BE2C (cell line): ENCODE results near the gene LDLRAD4.

Experiments used
- DNase-seq: peaks from one replicate; pipeline ENCODE4 v3.0.0-alpha.2; 2020
- H3K27me3 ChIP-seq: fragments of 250-450 bp; sonication (Bioruptor Pico); 2 replicates; pipeline ENCODE4 v1.5.1; 2020; ENCODE audit warnings: mild to moderate bottlenecking
- H3K36me3 ChIP-seq: fragments of 250-450 bp; sonication (Bioruptor Pico); 2 replicates; pipeline ENCODE4 v1.5.1; 2020; ENCODE audit warnings: mild to moderate bottlenecking
- H3K4me1 ChIP-seq: fragments of 250-450 bp; sonication (Bioruptor Pico); 2 replicates; pipeline ENCODE4 v1.5.1; 2020
- H3K4me3 ChIP-seq: 2 replicates; pipeline ENCODE4 v1.5.1; 2011; ENCODE audit warnings: low read depth, low read length
- H3K9me3 ChIP-seq: fragments of 250-450 bp; sonication (Bioruptor Pico); 2 replicates; pipeline ENCODE4 v1.5.1; 2020
- TF ChIP-seq, protein P1 (sequence below): IDR thresholded peaks from 2 replicates; pipeline ENCODE4 v1.5.1; 2012; ENCODE audit warnings: mild to moderate bottlenecking, low read depth, low read length

Gene LDLRAD4

DNA sequence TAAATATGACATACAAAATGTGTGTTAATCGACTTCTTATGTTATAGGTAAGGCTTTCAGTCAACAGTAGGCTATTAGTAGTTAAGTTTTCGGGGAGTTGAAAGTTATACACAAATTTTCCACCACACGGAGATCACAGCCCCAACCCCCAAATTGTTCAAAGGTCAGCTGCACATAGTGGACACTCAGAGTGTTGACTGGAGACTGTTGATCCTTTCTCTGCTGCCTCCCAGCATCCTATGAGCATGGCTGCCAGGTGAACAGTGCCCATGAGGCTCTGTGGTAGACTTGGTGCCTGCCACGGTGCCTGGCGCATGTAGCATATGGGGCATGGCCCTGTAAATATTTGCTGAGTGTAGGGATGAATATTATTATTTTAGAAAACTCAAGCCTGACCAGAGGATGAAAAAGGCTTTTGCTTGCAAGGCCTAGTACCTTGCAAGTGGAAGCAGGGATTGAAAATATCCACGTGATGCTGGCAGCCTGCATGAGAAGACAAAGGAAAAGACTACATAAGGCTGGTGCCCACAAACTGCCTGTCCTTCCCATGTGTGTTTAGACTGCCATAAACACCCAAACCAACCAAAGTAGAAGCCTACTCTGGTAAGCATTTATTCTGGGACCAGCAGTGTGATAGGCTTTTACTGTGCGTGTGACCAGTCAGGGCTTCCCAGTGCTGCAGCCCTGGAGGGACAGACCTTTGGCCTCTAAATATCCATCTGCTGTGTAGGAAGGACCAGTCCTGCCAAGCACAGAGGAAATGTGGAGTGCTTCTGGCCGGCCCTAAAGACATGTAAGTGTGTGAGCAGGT lies 226.1 kb downstream of the LDLRAD4 start:
- Histone ChIP-seq H3K27me3 (no peaks in the 10 kb centered on the region), H3K36me3 (no peaks in the 10 kb centered on the region), H3K9me3 (no peaks in the 10 kb centered on the region), H3K4me3 (no peak overlapping the region), H3K4me1 (no peaks in the 10 kb centered on the region)
- TF ChIP-seq, protein P1, sequence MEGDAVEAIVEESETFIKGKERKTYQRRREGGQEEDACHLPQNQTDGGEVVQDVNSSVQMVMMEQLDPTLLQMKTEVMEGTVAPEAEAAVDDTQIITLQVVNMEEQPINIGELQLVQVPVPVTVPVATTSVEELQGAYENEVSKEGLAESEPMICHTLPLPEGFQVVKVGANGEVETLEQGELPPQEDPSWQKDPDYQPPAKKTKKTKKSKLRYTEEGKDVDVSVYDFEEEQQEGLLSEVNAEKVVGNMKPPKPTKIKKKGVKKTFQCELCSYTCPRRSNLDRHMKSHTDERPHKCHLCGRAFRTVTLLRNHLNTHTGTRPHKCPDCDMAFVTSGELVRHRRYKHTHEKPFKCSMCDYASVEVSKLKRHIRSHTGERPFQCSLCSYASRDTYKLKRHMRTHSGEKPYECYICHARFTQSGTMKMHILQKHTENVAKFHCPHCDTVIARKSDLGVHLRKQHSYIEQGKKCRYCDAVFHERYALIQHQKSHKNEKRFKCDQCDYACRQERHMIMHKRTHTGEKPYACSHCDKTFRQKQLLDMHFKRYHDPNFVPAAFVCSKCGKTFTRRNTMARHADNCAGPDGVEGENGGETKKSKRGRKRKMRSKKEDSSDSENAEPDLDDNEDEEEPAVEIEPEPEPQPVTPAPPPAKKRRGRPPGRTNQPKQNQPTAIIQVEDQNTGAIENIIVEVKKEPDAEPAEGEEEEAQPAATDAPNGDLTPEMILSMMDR, result no peak
- no peak for DNase-seq

DNA sequence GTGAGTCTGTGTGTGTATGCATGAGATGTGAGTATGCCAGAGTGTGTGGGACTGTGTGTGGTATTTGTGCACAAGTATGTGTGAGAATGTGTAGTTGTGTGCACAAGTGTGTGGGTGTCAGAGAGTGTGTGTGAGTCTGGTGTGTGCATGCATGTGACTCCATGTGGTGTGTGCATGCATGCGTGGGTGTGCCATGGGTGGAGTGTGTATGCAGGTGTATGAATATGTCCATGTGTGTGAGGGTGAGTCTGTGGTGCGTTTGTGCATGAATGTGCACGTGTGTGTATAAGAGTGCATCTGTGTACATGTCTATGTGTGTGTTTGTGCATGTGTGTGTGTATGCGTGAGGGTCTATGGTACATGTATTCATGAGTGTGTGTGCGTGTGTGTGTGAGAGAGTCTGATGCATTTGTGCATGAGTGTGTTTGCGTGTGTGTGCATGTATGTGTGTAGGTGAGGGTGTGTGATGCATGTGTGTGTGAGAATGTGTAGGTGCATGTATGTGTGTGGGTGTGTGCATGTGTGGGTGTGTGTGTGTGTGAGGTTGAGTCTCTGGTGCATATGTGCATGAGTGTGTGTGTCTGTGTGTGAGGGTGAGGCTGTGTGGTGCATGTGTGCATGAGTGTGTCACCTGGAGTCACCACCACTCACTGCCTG lies 226.8 kb downstream of the LDLRAD4 start:
- no peaks in the 10 kb centered on the region for H3K27me3 ChIP-seq
- no peaks in the 10 kb centered on the region for H3K4me1 ChIP-seq
- TF ChIP-seq, protein P1, result no peak
- no peaks in the 10 kb centered on the region for H3K36me3 ChIP-seq
- H3K9me3 ChIP-seq, result no peaks in the 10 kb centered on the region
- H3K4me3 ChIP-seq, result no peak overlapping the region
- no peak for DNase-seq

DNA sequence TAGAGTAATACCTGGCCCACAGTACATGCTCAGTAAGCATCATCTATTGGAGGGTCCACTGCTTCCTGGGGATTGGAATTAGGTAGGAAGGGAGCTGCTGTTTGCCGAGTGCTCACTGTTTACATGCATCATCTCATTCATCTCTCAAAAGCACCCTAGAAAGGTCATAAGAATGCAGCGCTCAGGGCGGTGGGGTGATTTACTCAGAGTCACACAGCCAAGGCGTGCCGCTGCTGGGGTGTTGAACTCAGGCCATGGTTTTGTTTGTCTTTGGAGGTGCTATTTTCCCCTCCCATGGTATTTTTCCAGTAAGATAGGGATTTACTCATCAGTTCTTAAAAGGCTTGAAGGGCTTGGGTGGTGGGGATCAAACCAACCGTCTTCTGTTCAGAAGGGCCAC lies 227.5 kb downstream of the LDLRAD4 start:
- TF ChIP-seq, protein P1, result no peak

DNA sequence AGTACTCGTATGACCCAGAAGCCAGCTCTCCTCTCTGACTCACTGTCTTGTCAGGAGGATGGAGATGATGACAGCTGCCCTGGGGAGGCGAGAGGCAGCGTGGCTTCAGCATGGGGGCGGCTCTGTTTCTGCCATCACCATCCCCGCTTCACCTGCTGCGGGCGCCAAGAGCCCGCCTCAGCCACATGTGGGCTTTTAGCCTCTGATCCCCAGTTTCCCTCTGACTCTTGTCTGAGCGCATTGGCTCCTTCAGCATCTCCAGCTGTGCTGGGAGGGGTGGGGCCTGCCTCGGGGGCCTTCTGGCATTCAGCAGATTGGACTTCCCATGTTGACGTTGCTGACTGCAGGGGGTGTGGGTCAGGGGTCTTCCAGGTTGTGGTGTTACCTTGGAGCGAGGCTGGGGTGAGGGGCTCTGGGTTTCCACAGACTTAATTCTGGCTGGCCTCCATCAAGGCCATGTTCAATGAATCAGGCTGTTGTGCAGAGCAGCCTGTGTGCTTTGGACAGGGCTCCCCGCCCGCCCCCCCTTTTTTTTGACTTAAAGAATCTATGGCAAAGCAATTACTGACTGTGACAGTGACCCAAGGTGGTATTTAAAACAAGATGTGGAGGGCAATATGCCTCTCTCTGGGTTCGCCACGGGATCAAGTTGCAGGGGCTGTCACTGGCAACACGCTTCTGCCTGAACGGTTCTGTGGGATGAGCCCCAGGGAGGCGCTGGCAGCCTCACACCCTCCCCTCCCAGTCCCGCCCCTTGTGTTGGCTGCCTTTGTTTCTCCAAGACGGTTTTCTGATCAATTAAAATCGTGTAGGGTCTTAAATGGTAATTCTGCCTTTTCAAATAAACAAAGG lies 228.3 kb downstream of the LDLRAD4 start:
- Histone ChIP-seq H3K36me3 (no peaks in the 10 kb centered on the region), H3K27me3 (no peaks in the 10 kb centered on the region), H3K4me1 (no peaks in the 10 kb centered on the region), H3K9me3 (no peaks in the 10 kb centered on the region), H3K4me3 (no peak overlapping the region)
- no peak for DNase-seq
- TF ChIP-seq, protein P1, result no peak

More for the DNA sequence above, 227.5 kb downstream of the LDLRAD4 start:
- Histone ChIP-seq H3K27me3 (no peaks in the 10 kb centered on the region), H3K4me3 (no peak overlapping the region), H3K4me1 (no peaks in the 10 kb centered on the region), H3K36me3 (no peaks in the 10 kb centered on the region), H3K9me3 (no peaks in the 10 kb centered on the region)
- no peak for DNase-seq

DNA sequence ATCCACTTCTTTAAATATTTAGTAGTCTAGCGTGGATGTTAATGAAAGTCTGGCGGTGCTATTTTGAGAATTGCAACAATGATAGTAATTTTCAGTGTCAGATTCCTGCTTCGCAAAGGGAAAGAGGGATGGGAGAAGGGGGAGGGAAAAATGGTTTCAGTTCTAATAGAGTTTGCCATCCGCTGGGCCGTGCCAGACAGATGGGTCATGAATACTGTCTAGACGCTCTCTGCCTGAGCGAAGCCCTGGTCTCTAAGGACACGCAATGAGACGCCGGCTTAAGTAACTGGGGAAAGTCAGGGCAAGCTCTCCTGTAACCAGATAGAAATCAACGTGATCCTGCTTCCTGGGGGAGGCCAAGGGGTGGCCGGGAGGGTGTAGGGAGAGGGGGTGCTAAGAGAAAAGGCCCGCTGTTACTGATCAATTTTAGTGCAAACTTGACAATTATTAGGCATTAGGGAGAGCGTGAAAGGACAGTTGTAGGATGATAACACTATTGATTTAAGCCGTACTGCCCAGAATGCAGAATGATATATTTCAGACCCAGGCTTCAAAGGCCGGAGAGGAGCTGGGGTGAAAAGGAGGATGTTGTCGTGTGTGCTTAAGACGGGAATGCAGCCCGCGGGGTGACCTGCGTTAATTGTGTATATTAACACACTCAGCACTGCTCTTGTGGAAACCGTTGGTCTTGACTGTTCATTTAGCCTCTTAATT lies 229.2 kb downstream of the LDLRAD4 start:
- DNase-seq, result no peak
- H3K27me3 ChIP-seq, result no peaks in the 10 kb centered on the region
- no peak overlapping the region for H3K4me3 ChIP-seq
- H3K36me3 ChIP-seq, result no peaks in the 10 kb centered on the region
- no peaks in the 10 kb centered on the region for H3K4me1 ChIP-seq
- no peaks in the 10 kb centered on the region for H3K9me3 ChIP-seq
- TF ChIP-seq, protein P1, result no peak
